GM12864 (cell line): ENCODE measurements around the gene NAT10.
"Not testable (repeated sequence)": the region's sequence is repeated elsewhere in the genome, so short reads cannot be mapped to it uniquely, and the experiment has no call there.

Source experiments
- DNase-seq: peaks from one replicate; pipeline ENCODE4 v3.0.0-alpha.2; 2011; ENCODE audit warnings: low read depth
- H3K4me3 ChIP-seq: 2 replicates; pipeline ENCODE4 v1.5.1; 2011; ENCODE audit warnings: mild to moderate bottlenecking, low read depth, low read length, control low read depth
- CTCF ChIP-seq: IDR thresholded peaks from 2 replicates; pipeline ENCODE4 v1.5.1; 2011; ENCODE audit warnings: low read depth, mild to moderate bottlenecking, moderate library complexity, low read length, control low read depth, inconsistent platforms; ENCODE audit errors: missing control alignments

Gene NAT10

DNA sequence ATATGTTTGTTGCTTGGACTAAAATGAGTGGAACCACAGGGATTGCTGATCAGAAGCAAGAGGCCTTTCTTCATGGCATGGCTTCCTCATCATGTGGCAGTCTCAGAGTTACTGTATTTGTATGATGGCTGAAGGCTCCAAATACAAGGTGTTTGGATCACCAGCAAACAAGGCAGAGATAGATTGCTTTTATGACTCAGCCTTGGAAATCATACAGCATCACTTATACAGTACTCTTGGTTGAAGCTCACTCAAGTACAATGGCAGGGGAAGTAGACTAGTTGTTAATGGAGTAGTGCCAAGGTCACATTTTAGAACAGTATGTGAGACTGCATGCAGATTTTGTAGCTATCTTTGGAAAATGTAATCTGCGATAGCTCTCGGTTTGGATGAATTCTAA is 37.3 kb upstream of the NAT10 start:
- DNase-seq, result no peak
- H3K4me3 ChIP-seq, result no peak overlapping the region
- TF ChIP-seq CTCF, result no peak

GRCh38 chr11:34071306-34071705 is 34.1 kb upstream of the NAT10 start:
- not testable (repeated sequence) for DNase-seq, H3K4me3 ChIP-seq

DNA sequence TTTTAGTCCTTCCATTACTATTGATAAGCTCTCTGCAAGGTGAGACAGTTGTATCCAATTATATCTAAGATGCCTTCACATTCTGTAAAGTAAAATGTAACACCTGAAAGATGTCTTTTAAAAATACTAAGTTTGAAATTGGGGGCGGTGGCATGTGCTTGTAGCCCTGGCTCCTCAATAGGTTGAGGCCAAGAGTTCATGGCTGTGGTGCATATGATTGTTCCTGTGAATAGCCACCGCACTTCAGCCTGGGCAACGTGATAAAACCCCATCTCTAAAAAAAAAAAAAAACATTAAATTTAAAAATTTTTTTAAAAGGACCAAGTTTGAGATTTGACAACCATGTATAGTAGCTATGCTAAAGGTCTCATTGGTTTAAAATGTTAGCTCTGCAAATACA is 33.4 kb upstream of the NAT10 start:
- no peak for TF ChIP-seq CTCF
- no peak overlapping the region for H3K4me3 ChIP-seq
- DNase-seq, result no peak

- no peak for DNase-seq
- no peak overlapping the region for H3K4me3 ChIP-seq
- no peak for TF ChIP-seq CTCF
Observed at GRCh38 chr11:34072832-34073231, 32.6 kb upstream of the NAT10 start.

GRCh38 chr11:34074391-34074790 is 31.0 kb upstream of the NAT10 start:
- TF ChIP-seq CTCF, result no peak
- no peak overlapping the region for H3K4me3 ChIP-seq
- no peak for DNase-seq

DNA sequence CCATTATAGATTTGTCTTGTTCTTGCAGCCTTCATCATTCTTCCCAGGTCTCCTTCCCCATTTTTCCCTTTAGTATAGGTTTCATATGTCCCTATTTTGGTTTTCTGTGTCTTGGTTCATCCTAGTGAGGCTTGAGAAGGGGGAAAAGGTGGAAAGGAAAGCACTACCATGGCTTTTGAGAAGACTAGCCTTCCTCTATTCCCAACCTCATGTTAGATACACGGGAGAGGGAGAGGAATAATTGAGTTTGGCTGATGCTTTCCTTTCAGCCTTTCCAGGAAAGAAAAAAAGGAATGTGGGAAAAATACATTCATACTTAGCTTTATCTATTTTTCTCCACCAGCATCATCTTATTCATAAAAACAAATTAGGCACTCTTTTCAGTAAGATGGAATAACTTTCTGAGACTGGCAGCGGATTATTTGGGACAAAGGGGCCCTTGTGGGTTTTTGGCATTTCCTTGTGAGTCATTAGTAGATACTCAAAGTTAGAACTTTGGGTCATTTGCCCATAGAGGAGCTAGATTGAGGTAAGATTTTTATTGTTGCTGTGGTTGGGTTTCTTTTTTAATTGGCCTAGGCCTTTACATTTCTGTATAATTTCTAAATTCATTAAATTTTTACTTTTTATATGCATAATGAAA is 30.1 kb upstream of the NAT10 start:
- no peak for TF ChIP-seq CTCF
- DNase-seq, result no peak
- H3K4me3 ChIP-seq, result no peak overlapping the region

DNA sequence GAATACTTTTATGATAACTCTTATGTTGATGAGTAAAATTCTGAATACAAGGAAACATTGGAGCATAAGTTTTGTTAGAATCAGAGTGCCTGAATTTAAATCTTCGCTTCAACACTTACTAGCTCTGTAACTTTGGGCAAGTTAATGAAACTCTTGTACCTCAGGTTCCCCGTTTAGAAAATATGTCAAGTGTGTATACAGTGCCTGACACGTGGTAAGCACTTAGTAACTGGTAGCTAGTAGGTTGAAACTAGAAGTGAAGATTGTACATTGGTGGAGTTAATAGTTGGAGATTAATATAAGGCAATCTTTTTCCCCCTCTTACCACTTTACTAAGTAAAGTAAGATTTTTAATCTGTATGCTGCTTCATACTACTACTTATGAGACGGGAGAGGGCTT is 24.8 kb upstream of the NAT10 start:
- TF ChIP-seq CTCF, result no peak
- no peak overlapping the region for H3K4me3 ChIP-seq
- DNase-seq, result no peak
